Adrenal gland (tissue), 12 donors: ENCODE results near the gene MAS1L. TPM values are rescaled to one million over a fixed set of nuclear protein-coding genes. Genes with fewer than 3 reads are reported as not detected.

Source experiments
- DNase-seq, 7 donors: peaks; one replicate each; pipeline ENCODE4 v3.0.0-alpha.2; 2019 to 2020
- H3K27ac ChIP-seq, 5 donors: fragments of 200-600 bp; sonication (generic) in 4 of 5; 1 replicate in 3 of 5; 2 replicates in 2 of 5; pipeline versions ENCODE4 v1.5.1 to v1.8.0; 2016 to 2020; ENCODE audit warnings: mild to moderate bottlenecking in 1 of 5
- H3K27me3 ChIP-seq: fragments of 200-600 bp; 2 replicates; pipeline ENCODE4 v1.8.0; 2021
- H3K36me3 ChIP-seq, 2 donors: fragments of 200-600 bp; replicated peaks in 1 of 2; 1 replicate in 1 of 2; 2 replicates in 1 of 2; pipeline versions ENCODE4 v1.5.1 to v1.8.0; 2018 to 2022
- H3K4me1 ChIP-seq, 2 donors: fragments of 200-600 bp; replicated peaks in 1 of 2; 1 replicate in 1 of 2; 2 replicates in 1 of 2; pipeline versions ENCODE4 v1.5.1 to v1.8.0; 2018 to 2021
- H3K4me3 ChIP-seq, 4 donors: fragments of 200-600 bp; sonication (generic) in 3 of 4; one replicate each; pipeline ENCODE4 v1.5.1; 2016 to 2018
- H3K9me3 ChIP-seq, 3 donors: fragments of 200-600 bp; sonication (generic) in 1 of 3; replicated peaks in 1 of 3; 1 replicate in 2 of 3; 2 replicates in 1 of 3; pipeline versions ENCODE4 v1.5.1 to v1.8.0; 2016 to 2021
- POLR2A ChIP-seq, 2 donors: fragments of 450-650 bp; IDR thresholded peaks; one replicate each; pipeline ENCODE4 v1.6.1; 2017; ENCODE audit warnings: antibody characterized with exemption in 2 of 2, mild to moderate bottlenecking in 2 of 2, moderate library complexity in 1 of 2
- WGBS, 4 donors: extraction: QIAGEN DNeasy Blood & Tissue Kit in 2 of 4; methylation state at CpG; one replicate each; pipeline versions ENCODE4 v1.1.5 to v1.1.7; 2013 to 2017; 5-methylcytosine and 5-hydroxymethylcytosine counted together
- intact Hi-C, 2 donors: fragments of 100-400 bp; cut with DNase I; formaldehyde crosslinking; loops; one replicate each; pipeline versions ENCODE4 v1.14.1 to v1.15.0; 2022 to 2023
- polyA plus RNA-seq, 3 donors: library from polyadenylated mRNA; stranded (reverse); fragments of 200-250 nt in 2 of 3; fragments of 350-450 nt in 1 of 3; fragmentation: Illumina TruSeq in 1 of 3; extraction: RNeasy Lipid Tissue Mini Kit (QIAGEN cat#74804) in 1 of 3; gene quantifications; one replicate each; pipeline ENCODE4 v1.2.3, GENCODE V29; 2013 to 2014
- total RNA-seq, 9 donors: library from RNA; depleted of rRNA in 4 of 9; stranded (reverse); fragments of >200 nt in 4 of 9; fragments of 120-200 nt in 1 of 9; fragmentation: NEBNext Ultra II Directional in 1 of 9; extraction: Animal tissue kit (Norgen Biotek cat#: 25700) in 1 of 9; gene quantifications; one replicate each; pipeline versions ENCODE4 v1.1.0 to v1.2.4, GENCODE V29; 2013 to 2023
- TF ChIP-seq, protein P1 (sequence below), 6 experiments: fragments of 450-650 bp in 4 of 6; fragments of 200-600 bp in 2 of 6; sonication (generic) in 1 of 6; IDR thresholded peaks; 1 replicate in 5 of 6; 2 replicates in 1 of 6; pipeline versions ENCODE4 v1.5.1 to v1.8.0; 2016 to 2021; ENCODE audit warnings: antibody characterized with exemption in 6 of 6, mild to moderate bottlenecking in 2 of 6, moderate library complexity in 1 of 6
- donor health status: healthy with polysubstance abuse.
- donor health status: Bipolar disorder and iron deficiency.
- donor health status: DM: yes; HTN: yes; CAD: no.
- donor health status: DM: no; HTN: no; CAD: no.
- donor health status: DM: no; HTN: no; CAD: no.
- donor health status: DM: yes; HTN: yes; CAD: no.

The MAS1L gene
- total and polyA plus RNA-seq, 12 donors = not detected

DNA sequence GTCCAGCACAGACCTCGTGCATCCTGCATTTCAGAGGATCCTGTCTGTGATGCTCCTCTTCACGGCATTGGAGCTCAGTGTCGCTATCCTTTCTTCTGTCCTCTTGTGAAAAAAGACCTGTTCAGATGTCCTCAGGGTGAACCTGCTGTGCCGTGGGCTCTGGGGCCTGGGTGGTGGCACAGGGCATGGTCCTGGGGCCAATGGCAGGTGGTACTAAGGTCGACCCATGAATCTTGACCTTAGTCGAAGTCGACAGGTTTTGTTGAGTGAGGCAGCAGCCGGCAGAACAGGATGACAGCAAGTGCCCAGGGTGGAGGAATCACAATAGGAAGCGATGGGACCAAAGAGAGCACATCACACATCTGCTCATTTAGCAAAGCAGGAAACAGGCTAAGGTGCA is 22.0 kb upstream of the MAS1L start:
- Histone ChIP-seq H3K4me3 (no peak overlapping the region), H3K27ac (no peak overlapping the region), H3K36me3 (no peaks in the 10 kb centered on the region), H3K27me3 (no peaks in the 10 kb centered on the region), H3K4me1 (no peaks in the 10 kb centered on the region), H3K9me3 (no peaks in the 10 kb centered on the region)
- DNase-seq = peak in 1 of 7 donors; percentile 31
- TF ChIP-seq, protein P1, sequence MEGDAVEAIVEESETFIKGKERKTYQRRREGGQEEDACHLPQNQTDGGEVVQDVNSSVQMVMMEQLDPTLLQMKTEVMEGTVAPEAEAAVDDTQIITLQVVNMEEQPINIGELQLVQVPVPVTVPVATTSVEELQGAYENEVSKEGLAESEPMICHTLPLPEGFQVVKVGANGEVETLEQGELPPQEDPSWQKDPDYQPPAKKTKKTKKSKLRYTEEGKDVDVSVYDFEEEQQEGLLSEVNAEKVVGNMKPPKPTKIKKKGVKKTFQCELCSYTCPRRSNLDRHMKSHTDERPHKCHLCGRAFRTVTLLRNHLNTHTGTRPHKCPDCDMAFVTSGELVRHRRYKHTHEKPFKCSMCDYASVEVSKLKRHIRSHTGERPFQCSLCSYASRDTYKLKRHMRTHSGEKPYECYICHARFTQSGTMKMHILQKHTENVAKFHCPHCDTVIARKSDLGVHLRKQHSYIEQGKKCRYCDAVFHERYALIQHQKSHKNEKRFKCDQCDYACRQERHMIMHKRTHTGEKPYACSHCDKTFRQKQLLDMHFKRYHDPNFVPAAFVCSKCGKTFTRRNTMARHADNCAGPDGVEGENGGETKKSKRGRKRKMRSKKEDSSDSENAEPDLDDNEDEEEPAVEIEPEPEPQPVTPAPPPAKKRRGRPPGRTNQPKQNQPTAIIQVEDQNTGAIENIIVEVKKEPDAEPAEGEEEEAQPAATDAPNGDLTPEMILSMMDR (IDR thresholded peaks at IDR 0.05) = no peak
- no peak for TF ChIP-seq POLR2A (IDR thresholded peaks at IDR 0.05)
- WGBS, 4 donors = 80 to 81% (median 81%) methylated on average over 7 to 9 of the region's 9 CpGs
- intact Hi-C loops = no loop called here

DNA sequence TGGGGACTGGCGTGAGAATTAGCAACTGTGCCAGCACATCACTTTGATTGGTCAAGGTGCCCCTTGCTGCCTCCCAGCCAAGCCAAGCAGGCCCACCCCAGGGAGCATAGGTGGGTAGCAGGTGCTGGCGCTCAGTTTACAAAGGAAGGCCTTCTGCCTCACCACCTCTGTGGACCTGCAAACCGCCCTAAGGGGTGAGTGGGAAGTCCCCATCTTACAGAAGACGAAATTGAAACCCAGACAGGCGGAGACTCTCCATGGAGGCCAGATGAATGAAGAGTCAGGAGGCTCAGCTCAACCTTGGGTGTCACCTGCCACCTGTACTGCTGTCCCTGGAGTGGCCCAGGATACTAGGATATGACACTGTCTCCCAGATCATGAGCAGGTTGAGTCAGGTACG is 21.5 kb upstream of the MAS1L start:
- 69 to 81% (median 77%) methylated on average over 3 to 6 of the region's 6 CpGs for WGBS, 4 donors
- Histone ChIP-seq H3K9me3 (no peaks in the 10 kb centered on the region), H3K27ac (no peak overlapping the region), H3K27me3 (no peaks in the 10 kb centered on the region), H3K36me3 (no peaks in the 10 kb centered on the region), H3K4me1 (no peaks in the 10 kb centered on the region), H3K4me3 (no peak overlapping the region)
- TF ChIP-seq POLR2A (IDR thresholded peaks at IDR 0.05) = no peak
- TF ChIP-seq, protein P1 (IDR thresholded peaks at IDR 0.05) = no peak
- DNase-seq = peak in 1 of 7 donors; percentile 37
- intact Hi-C loops = no loop called here

DNA sequence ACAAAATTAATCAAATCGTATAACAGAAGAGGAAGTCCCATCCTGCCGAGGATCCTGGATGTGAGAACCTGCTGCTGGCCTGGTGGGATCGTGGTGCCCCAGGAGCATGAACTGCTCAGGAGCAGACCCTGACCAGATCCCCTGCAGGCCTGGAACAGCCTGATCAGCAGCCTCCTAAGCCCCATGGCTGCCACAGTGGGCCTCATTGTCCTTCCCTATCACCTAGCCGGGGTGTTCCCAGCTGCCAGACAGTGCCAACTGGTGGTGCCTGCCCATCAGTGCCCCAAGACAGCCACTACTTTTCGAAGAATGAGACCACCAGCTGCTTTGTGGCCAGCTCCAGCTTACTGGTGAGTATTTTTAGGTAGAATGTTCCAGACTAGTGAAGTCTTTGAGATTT is 19.6 kb upstream of the MAS1L start:
- no peak for TF ChIP-seq POLR2A (IDR thresholded peaks at IDR 0.05)
- DNase-seq = peak in 1 of 7 donors; percentile 15
- Histone ChIP-seq H3K36me3 (no peaks in the 10 kb centered on the region), H3K4me3 (no peak overlapping the region), H3K4me1 (no peaks in the 10 kb centered on the region), H3K27ac (no peak overlapping the region), H3K9me3 (no peaks in the 10 kb centered on the region), H3K27me3 (no peaks in the 10 kb centered on the region)
- 75 to 91% (median 76%) methylated on average over 4 to 5 of the region's 5 CpGs for WGBS, 4 donors
- intact Hi-C loops = no loop called here

GRCh38 chr6:29506446-29507067 is 18.8 kb upstream of the MAS1L start:
- intact Hi-C loops = no loop called here
- DNase-seq = no peak
- Histone ChIP-seq H3K27me3 (no peaks in the 10 kb centered on the region), H3K27ac (no peak overlapping the region), H3K36me3 (no peaks in the 10 kb centered on the region), H3K4me1 (no peaks in the 10 kb centered on the region), H3K4me3 (no peak overlapping the region), H3K9me3 (no peaks in the 10 kb centered on the region)
- TF ChIP-seq POLR2A (IDR thresholded peaks at IDR 0.05) = no peak
- TF ChIP-seq, protein P1 (IDR thresholded peaks at IDR 0.05) = no peak
- 68 to 79% (median 78%) methylated on average over 10 to 11 of the region's 11 CpGs for WGBS, 4 donors

GRCh38 chr6:29505808-29506207 is 18.1 kb upstream of the MAS1L start:
- intact Hi-C loops = no loop called here
- DNase-seq = no peak
- Histone ChIP-seq H3K36me3 (no peaks in the 10 kb centered on the region), H3K4me1 (no peaks in the 10 kb centered on the region), H3K27ac (no peak overlapping the region), H3K27me3 (no peaks in the 10 kb centered on the region), H3K4me3 (no peak overlapping the region), H3K9me3 (no peaks in the 10 kb centered on the region)
- no peak for TF ChIP-seq POLR2A (IDR thresholded peaks at IDR 0.05)
- TF ChIP-seq, protein P1 (IDR thresholded peaks at IDR 0.05) = no peak
- 82 to 87% methylated on average over 3 of the region's 3 CpGs; no CpG with 5 or more reads in 2 of the 4 donors for WGBS, 4 donors
